ENCODE measurements around the gene TMEM222.
"Not testable (repeated sequence)": the region's sequence is repeated elsewhere in the genome, so short reads cannot be mapped to it uniquely, and the experiment has no call there.

The TMEM222 gene, protein sequence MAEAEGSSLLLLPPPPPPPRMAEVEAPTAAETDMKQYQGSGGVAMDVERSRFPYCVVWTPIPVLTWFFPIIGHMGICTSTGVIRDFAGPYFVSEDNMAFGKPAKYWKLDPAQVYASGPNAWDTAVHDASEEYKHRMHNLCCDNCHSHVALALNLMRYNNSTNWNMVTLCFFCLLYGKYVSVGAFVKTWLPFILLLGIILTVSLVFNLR

DNA sequence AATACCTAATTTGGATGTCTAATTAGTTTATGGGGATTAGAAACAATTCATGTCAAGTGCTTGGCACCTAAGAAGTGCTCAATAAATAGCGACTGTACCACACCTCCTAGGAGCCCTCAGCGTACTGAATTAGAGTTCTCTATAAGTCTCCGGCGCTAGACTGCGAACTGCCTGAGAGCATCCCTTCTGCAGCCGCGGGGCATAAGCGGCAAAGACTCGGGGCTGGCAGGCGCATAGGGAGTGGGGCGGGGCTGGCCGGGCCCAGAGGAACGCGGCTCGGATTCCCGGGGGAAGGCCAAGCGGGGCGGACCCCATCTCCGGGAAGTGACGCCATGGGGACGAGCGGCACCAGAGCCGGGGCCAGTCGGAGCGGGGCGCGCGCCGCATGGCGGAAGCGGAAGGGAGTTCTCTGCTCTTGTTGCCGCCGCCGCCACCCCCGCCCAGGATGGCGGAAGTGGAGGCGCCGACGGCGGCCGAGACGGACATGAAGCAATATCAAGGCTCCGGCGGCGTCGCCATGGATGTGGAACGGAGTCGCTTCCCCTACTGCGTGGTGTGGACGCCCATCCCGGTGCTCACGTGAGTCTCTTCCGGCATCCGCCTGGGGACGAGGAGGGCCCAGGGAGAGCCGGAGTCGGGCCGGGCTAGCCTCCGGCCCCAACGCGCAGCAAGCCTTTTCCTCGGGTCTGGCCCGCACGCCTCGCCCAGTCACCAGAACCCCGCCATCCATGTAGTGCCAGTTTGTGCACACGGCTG lies at the start of gene TMEM222:
Gene TMEM222 (plus strand): TSS at position 351 of the 756 bp plus-strand sequence. CDS start 35 bp downstream, at position 386.
- peak; percentile 86 for DNase-seq (ENCODE audit: low read depth)
- H3K4me3 ChIP-seq (ENCODE audit: low read depth, low read length), result peak within 1 kb of the TSS; percentile 73

DNA sequence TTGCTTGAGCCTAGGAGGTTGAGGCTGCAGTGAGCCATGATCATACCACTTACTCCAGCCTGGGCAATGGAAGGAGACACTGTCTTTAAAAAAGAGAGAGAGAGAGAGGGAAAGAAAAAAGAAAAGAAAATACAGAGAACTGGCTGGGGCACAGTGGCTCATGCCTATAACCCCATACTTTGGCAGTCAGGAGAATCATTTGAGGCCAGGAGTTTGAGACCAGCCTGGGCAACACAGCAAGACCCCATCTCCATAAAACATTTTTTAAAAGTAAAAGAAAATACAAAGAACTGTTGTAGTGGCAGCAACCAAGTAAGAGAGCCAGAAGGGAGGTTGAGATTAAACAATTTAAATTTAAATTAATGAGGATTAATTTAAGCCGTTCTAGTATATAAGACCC lies 47.8 kb upstream of the TMEM222 start:
- no peak overlapping the region for H3K4me3 ChIP-seq (ENCODE audit: low read depth, low read length)
- DNase-seq (ENCODE audit: low read depth), result no peak
- TF ChIP-seq, protein P1, sequence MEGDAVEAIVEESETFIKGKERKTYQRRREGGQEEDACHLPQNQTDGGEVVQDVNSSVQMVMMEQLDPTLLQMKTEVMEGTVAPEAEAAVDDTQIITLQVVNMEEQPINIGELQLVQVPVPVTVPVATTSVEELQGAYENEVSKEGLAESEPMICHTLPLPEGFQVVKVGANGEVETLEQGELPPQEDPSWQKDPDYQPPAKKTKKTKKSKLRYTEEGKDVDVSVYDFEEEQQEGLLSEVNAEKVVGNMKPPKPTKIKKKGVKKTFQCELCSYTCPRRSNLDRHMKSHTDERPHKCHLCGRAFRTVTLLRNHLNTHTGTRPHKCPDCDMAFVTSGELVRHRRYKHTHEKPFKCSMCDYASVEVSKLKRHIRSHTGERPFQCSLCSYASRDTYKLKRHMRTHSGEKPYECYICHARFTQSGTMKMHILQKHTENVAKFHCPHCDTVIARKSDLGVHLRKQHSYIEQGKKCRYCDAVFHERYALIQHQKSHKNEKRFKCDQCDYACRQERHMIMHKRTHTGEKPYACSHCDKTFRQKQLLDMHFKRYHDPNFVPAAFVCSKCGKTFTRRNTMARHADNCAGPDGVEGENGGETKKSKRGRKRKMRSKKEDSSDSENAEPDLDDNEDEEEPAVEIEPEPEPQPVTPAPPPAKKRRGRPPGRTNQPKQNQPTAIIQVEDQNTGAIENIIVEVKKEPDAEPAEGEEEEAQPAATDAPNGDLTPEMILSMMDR (IDR thresholded peaks at IDR 0.05; ENCODE audit: control insufficient read depth, extremely low read depth, insufficient read depth), result no peak

More for the DNA sequence above, at the start of gene TMEM222:
- TF ChIP-seq, protein P1 (IDR thresholded peaks at IDR 0.05; ENCODE audit: control insufficient read depth, extremely low read depth, insufficient read depth), result 0 out of 2 replicates have a peak, but pooled peaks have one; percentile 6

DNA sequence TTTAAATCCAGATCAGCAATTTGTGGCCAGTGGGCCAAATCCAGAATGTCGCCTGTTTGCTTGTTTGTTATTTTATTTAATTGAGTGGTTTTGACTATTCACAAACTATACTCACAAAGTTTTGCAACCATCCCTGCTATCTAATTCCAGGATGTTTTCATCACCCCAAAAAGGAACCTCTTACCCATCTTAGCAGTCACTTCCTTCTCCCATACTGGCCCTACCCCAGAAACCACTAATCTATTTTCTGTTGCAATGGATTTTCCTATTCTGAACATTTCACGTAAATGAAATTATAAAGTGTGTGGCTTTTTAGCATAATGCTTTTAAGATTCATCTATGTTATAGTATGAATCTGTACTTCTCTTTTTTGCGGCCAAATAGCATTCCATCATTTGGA lies 46.3 kb upstream of the TMEM222 start:
- TF ChIP-seq, protein P1 (IDR thresholded peaks at IDR 0.05; ENCODE audit: control insufficient read depth, extremely low read depth, insufficient read depth), result no peak
- H3K4me3 ChIP-seq (ENCODE audit: low read depth, low read length), result no peak overlapping the region
- no peak for DNase-seq (ENCODE audit: low read depth)

DNA sequence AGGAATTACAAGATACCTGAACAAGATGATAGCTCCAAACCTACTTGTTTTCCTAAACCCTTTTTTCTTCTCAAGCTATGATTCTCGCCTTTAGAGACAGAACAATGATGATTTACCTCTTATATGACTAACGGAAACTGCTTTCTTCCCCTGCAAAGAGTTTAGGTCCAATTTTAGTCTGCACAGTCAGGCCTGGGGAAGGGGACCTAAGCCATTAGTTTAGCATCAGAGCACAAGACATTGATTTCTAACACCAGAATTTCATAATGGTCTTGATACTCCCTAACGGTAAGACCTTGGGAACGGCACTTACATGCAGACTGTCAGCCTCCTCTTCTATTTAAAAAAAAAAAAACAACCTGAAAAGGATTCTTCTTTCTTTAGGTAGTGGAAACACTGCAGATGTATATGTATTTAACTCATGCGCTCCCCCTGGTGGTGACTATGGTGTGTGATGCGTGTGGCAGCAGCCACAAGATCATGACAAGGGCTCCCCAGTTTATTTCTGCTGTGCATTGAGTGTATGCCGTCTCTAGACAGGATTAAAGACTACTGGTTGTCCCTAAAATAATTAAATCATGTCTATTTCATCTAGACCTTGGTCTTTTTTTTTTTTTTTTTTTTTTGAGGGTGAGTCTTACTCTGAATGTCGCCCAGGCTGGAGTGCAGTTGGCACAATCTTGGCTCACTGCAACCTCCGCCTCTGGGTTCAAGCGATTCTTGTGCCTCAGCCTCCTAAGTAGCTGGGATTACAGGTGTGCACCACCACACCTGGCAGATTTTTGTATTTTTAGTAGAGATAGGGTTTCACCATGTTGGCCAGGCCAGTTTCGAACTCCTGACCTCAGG lies 37.3 kb upstream of the TMEM222 start:
- DNase-seq (ENCODE audit: low read depth), result peak; percentile 27
- TF ChIP-seq, protein P1 (IDR thresholded peaks at IDR 0.05; ENCODE audit: control insufficient read depth, extremely low read depth, insufficient read depth), result peak; percentile 86
- H3K4me3 ChIP-seq (ENCODE audit: low read depth, low read length), result no peak overlapping the region

DNA sequence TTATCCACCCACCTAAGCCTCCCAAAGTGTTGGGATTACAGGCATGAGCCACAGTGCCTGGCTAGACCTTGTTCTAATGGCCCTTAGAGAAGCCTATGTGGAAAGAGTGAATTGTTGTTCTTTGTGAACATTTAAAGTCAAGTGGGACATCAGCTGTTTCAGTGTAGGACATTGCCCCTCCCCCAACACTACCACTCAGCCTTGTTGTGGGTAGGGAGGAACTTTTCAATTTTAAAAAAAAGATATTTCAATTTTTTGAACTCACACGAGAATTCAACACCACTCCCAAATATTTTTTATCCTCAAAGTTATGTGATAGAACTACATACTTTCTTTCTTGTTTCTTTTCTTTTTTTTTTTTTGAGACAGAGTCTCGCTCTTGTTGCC lies 36.7 kb upstream of the TMEM222 start:
- no peak for DNase-seq (ENCODE audit: low read depth)
- no peak overlapping the region for H3K4me3 ChIP-seq (ENCODE audit: low read depth, low read length)
- TF ChIP-seq, protein P1 (IDR thresholded peaks at IDR 0.05; ENCODE audit: control insufficient read depth, extremely low read depth, insufficient read depth), result no peak

DNA sequence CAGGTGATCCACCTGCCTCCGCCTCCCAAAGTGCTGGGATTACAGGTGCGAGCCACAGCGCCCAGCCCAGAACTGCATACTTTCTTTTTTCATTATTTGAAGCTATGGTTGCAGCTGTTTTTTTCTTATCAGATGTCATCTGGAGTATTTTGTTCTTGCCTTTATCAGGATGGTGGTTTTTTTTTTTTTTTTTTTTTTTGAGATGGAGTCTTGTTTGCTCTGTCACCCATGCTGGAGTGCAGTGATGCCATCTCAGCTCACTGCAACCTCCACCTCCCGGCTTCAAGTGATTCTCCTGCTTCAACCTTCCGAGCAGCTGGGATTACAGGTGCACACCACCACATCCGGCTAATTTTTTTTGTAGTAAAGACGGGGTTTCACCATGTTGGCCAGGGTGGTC lies 36.1 kb upstream of the TMEM222 start:
- not testable (repeated sequence) for DNase-seq (ENCODE audit: low read depth); H3K4me3 ChIP-seq (ENCODE audit: low read depth, low read length)

DNA sequence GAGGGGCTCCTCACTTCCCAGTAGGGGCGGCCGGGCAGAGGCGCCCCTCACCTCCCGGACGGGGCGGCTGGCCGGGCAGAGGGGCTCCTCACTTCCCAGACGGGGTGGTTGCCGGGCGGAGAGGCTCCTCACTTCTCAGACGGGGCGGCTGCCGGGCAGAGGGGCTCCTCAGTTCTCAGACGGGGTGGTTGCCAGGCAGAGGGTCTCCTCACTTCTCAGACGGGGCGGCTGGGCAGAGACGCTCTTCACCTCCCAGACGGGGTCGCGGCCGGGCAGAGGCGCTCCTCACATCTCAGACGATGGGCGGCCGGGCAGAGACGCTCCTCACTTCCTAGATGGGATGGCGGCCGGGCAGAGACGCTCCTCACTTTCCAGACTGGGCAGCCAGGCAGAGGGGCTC lies 32.8 kb upstream of the TMEM222 start:
- DNase-seq (ENCODE audit: low read depth); H3K4me3 ChIP-seq (ENCODE audit: low read depth, low read length): not testable (repeated sequence)

Measured in LNCaP clone FGC (cell line).